GM19193 (cell line): Measurements from ENCODE around the gene ZNF628.

ENCODE experiments used
- POLR2A ChIP-seq: IDR thresholded peaks from 4 replicates; pipeline ENCODE4 v1.6.1; 2011; ENCODE audit not compliant: insufficient read depth, insufficient read length; ENCODE audit errors: extremely low read depth

ZNF628 gene

GRCh38 chr19:55482967-55483705 is 6.7 kb downstream of the ZNF628 start:
- no peak for TF ChIP-seq POLR2A

GRCh38 chr19:55483706-55484592 is 7.5 kb downstream of the ZNF628 start:
- TF ChIP-seq POLR2A = no peak

- peak; percentile 24 for TF ChIP-seq POLR2A
These were observed 8.4 kb downstream of the ZNF628 start, which contains the start of gene NAT14 for GRCh38 chr19:55484593-55485438. Gene NAT14, plus strand, starts transcription at chr19:55485188. Its CDS starts 521 bp downstream, at chr19:55485709.

GRCh38 chr19:55485439-55486011 is 9.1 kb downstream of the ZNF628 start:
- no peak for TF ChIP-seq POLR2A

- TF ChIP-seq POLR2A = no peak
These were observed 9.9 kb downstream of the ZNF628 start for GRCh38 chr19:55486043-55486970.

- TF ChIP-seq POLR2A = no peak
These were observed 10.8 kb downstream of the ZNF628 start for GRCh38 chr19:55486971-55487923.

- TF ChIP-seq POLR2A = no peak
These were observed 11.7 kb downstream of the ZNF628 start, which contains the start of gene SSC5D for GRCh38 chr19:55487924-55488687. Gene SSC5D, plus strand, starts transcription at chr19:55488436. Its CDS starts 154 bp downstream, at chr19:55488590.

GRCh38 chr19:55488986-55489710 is 12.7 kb downstream of the ZNF628 start:
- no peak for TF ChIP-seq POLR2A

GRCh38 chr19:55489711-55490477 is 13.5 kb downstream of the ZNF628 start:
- TF ChIP-seq POLR2A = no peak

GRCh38 chr19:55490478-55491432 is 14.3 kb downstream of the ZNF628 start:
- TF ChIP-seq POLR2A = no peak
